ENCODE measurements around the gene IREB2.
"Not testable (repeated sequence)": the region's sequence is repeated elsewhere in the genome, so short reads cannot be mapped to it uniquely, and the experiment has no call there.

The IREB2 gene

GRCh38 chr15:78492872-78493271 lies 54.9 kb downstream of the IREB2 start:
- no peak for DNase-seq

- no peak for DNase-seq
These were observed 63.8 kb downstream of the IREB2 start for GRCh38 chr15:78501857-78502256.

- DNase-seq, result no peak
These were observed 64.6 kb downstream of the IREB2 start for GRCh38 chr15:78502641-78503040.

- DNase-seq, result peak; percentile 95
These were observed 69.2 kb downstream of the IREB2 start, which contains the start of gene HYKK for GRCh38 chr15:78506971-78507830. TSS of gene HYKK (plus strand) at chr15:78507577. CDS start at chr15:78513089, 5,512 bp downstream.

- DNase-seq, result no peak
These were observed 69.8 kb downstream of the IREB2 start for GRCh38 chr15:78507831-78508160.

- no peak for DNase-seq
These were observed 70.3 kb downstream of the IREB2 start for GRCh38 chr15:78508272-78508671.

GRCh38 chr15:78509726-78510312 lies 71.8 kb downstream of the IREB2 start:
- no peak for DNase-seq

GRCh38 chr15:78520035-78520434 lies 82.0 kb downstream of the IREB2 start:
- not testable (repeated sequence) for DNase-seq

- no peak for DNase-seq
These were observed 86.2 kb downstream of the IREB2 start for GRCh38 chr15:78524230-78524629.

GRCh38 chr15:78527325-78527724 lies 89.3 kb downstream of the IREB2 start:
- DNase-seq, result no peak

GRCh38 chr15:78533331-78533730 lies 95.3 kb downstream of the IREB2 start:
- DNase-seq, result no peak

GRCh38 chr15:78536134-78536533 lies 98.1 kb downstream of the IREB2 start:
- DNase-seq, result no peak

GRCh38 chr15:78537266-78537905 lies 99.4 kb downstream of the IREB2 start:
- DNase-seq, result no peak

- DNase-seq, result no peak
These were observed 100.3 kb downstream of the IREB2 start for GRCh38 chr15:78538358-78538757.

GRCh38 chr15:78539464-78540140 lies 101.6 kb downstream of the IREB2 start:
- DNase-seq, result not testable (repeated sequence)

- DNase-seq, result peak; percentile 74
These were observed 102.3 kb downstream of the IREB2 start, which contains the start of gene PSMA4 for GRCh38 chr15:78540141-78540870. TSS of gene PSMA4 (plus strand) at chr15:78540444. CDS start at chr15:78541928, 1,484 bp downstream.

- no peak for DNase-seq
These were observed 103.1 kb downstream of the IREB2 start for GRCh38 chr15:78540871-78541743.

- DNase-seq, result no peak
These were observed 103.7 kb downstream of the IREB2 start for GRCh38 chr15:78541744-78542034.

GRCh38 chr15:78542647-78543046 lies 104.6 kb downstream of the IREB2 start:
- no peak for DNase-seq

GRCh38 chr15:78550194-78550593 lies 112.2 kb downstream of the IREB2 start:
- DNase-seq, result no peak

GRCh38 chr15:78550815-78551214 lies 112.8 kb downstream of the IREB2 start:
- no peak for DNase-seq
